Endothelial cell of umbilical vein (primary cell): ENCODE data around the gene TNS1. TPM values are rescaled to one million over a fixed set of nuclear protein-coding genes. Genes with fewer than 3 reads are reported as not detected.

ENCODE experiments used
- BruUV-seq: library from RNA; stranded (reverse); fragments of 400-500 nt; replicated peaks from 2 replicates; lab custom pipeline; 2021; lab: Mats Ljungman, UMichigan
- CTCF ChIA-PET: fragments of 300-600, 350-600 bp; sonication (Branson Sonifier 250); formaldehyde crosslinking; loops from one replicate; lab custom pipeline; 2021; ENCODE audit warnings: antibody characterized with exemption, inconsistent platforms; lab: Charles Lee
- POLR2A ChIA-PET: fragments of 300-600, 350-600 bp; sonication (Branson Sonifier 250); formaldehyde crosslinking; loops from one replicate; lab custom pipeline; 2021; ENCODE audit warnings: antibody characterized with exemption, inconsistent platforms; lab: Charles Lee
- DNase-seq: peaks from one replicate; pipeline ENCODE4 v3.0.0-alpha.2; 2011; ENCODE audit warnings: low read depth, low spot score
- FAIRE-seq: peaks from 2 replicates; lab custom pipeline; 2011; peaks lifted over from hg19 to GRCh38; lab: Jason Lieb, UNC
- H2AFZ ChIP-seq: 2 replicates; pipeline ENCODE4 v1.6.0; 2012; ENCODE audit warnings: low read depth, low read length, control low read depth, inconsistent platforms
- H3K27ac ChIP-seq: 2 replicates; pipeline ENCODE4 v1.5.1; 2011; ENCODE audit warnings: low read depth, mild to moderate bottlenecking, control low read depth, low read length, moderate library complexity; ENCODE audit not compliant: insufficient read depth
- H3K27me3 ChIP-seq, 2 experiments: 2 replicates each; pipeline versions ENCODE4 v1.6.0 to v1.6.1; 2011; ENCODE audit warnings: low read length in 2 of 2, mixed read lengths in 1 of 2; ENCODE audit not compliant: control insufficient read depth in 2 of 2, insufficient read depth in 2 of 2
- H3K36me3 ChIP-seq, 2 experiments: 2 replicates in 1 of 2; 3 replicates in 1 of 2; pipeline ENCODE4 v1.5.1; 2011; ENCODE audit warnings: low read length in 2 of 2, mild to moderate bottlenecking in 1 of 2, moderate library complexity in 1 of 2; ENCODE audit not compliant: control insufficient read depth in 2 of 2, insufficient read depth in 2 of 2; ENCODE audit errors: extremely low read depth in 1 of 2
- H3K4me1 ChIP-seq: 3 replicates; pipeline ENCODE4 v1.5.1; 2011; ENCODE audit warnings: mild to moderate bottlenecking, low read length; ENCODE audit not compliant: control insufficient read depth, insufficient read depth; ENCODE audit errors: extremely low read depth
- H3K4me2 ChIP-seq: 2 replicates; pipeline ENCODE4 v1.6.1; 2011; ENCODE audit warnings: low read length, control low read depth, mixed read lengths; ENCODE audit not compliant: insufficient read depth
- H3K4me3 ChIP-seq, 3 experiments: fragments of 200-600 bp in 1 of 3; sonication (generic), shearing (Covaris generic) in 1 of 3; replicated peaks in 1 of 3; 2 replicates each; pipeline ENCODE4 v1.5.1; 2011 to 2016; ENCODE audit warnings: control low read depth in 3 of 3, low read length in 3 of 3, mild to moderate bottlenecking in 2 of 3, inconsistent platforms in 1 of 3, low read depth in 1 of 3, moderate library complexity in 1 of 3; ENCODE audit not compliant: insufficient read depth in 1 of 3
- H3K79me2 ChIP-seq: 2 replicates; pipeline ENCODE4 v1.6.0; 2012; ENCODE audit warnings: low read length, inconsistent platforms; ENCODE audit not compliant: control insufficient read depth, insufficient read depth
- H3K9ac ChIP-seq: replicated peaks from 2 replicates; pipeline ENCODE3; 2011; ENCODE audit warnings: low read length, control low read depth; ENCODE audit not compliant: insufficient read depth; ENCODE audit errors: extremely low read depth
- H3K9me1 ChIP-seq: replicated peaks from 3 replicates; pipeline ENCODE4 v1.6.0; 2011; ENCODE audit warnings: mild to moderate bottlenecking, low read length; ENCODE audit not compliant: control insufficient read depth, insufficient read depth; ENCODE audit errors: extremely low read depth
- H3K9me3 ChIP-seq: replicated peaks from 2 replicates; pipeline ENCODE4 v1.5.1; 2012; ENCODE audit warnings: low read length, inconsistent platforms; ENCODE audit not compliant: control insufficient read depth, insufficient read depth
- H4K20me1 ChIP-seq: replicated peaks from 2 replicates; pipeline ENCODE3; 2011; ENCODE audit warnings: mild to moderate bottlenecking, low read length; ENCODE audit not compliant: control insufficient read depth, insufficient read depth; ENCODE audit errors: extremely low read depth
- EZH2 ChIP-seq: IDR thresholded peaks from 2 replicates; pipeline ENCODE4 v1.6.1; 2012; ENCODE audit warnings: borderline replicate concordance, low read depth, mild to moderate bottlenecking, moderate library complexity, low read length, inconsistent platforms; ENCODE audit not compliant: severe bottlenecking
- FOS ChIP-seq: IDR thresholded peaks from 2 replicates; pipeline ENCODE4 v1.6.1; 2011; ENCODE audit warnings: mild to moderate bottlenecking, low read length, moderate library complexity, borderline replicate concordance; ENCODE audit not compliant: insufficient read depth
- GATA2 ChIP-seq: IDR thresholded peaks from 2 replicates; pipeline ENCODE4 v1.7.0; 2011; ENCODE audit warnings: low read depth, mild to moderate bottlenecking, moderate library complexity, mixed read lengths, low read length; ENCODE audit not compliant: insufficient read length, insufficient read depth
- JUN ChIP-seq: IDR thresholded peaks from 2 replicates; pipeline ENCODE4 v1.6.1; 2011; ENCODE audit warnings: borderline replicate concordance, low read depth; ENCODE audit not compliant: insufficient read length, insufficient read depth
- MYC ChIP-seq: IDR thresholded peaks from one replicate; pipeline ENCODE4 v1.6.1; 2011; ENCODE audit warnings: mild to moderate bottlenecking, low read depth, low read length
- POLR2A ChIP-seq: IDR thresholded peaks from 2 replicates; pipeline ENCODE4 v1.6.1; 2012; ENCODE audit warnings: low read depth, mild to moderate bottlenecking, control low read depth, low read length
- POLR2AphosphoS5 ChIP-seq: IDR thresholded peaks from 2 replicates; pipeline ENCODE4 v1.6.1; 2012; ENCODE audit warnings: low read depth, mild to moderate bottlenecking, control low read depth, low read length, moderate library complexity; ENCODE audit not compliant: insufficient read depth
- dilution Hi-C: fragments of 300-500 bp; cut with MboI; formaldehyde crosslinking; loops from one replicate; pipeline ENCODE4 v1.15.0; 2019; ENCODE audit warnings: low sequenced_read_pairs; ENCODE audit not compliant: extremely low pct_ligation_motif_present
- intact Hi-C: fragments of 100-400 bp; cut with micrococcal nuclease; formaldehyde crosslinking; loops from one replicate; pipeline ENCODE4 v1.10.0; 2022
- polyA plus RNA-seq, 4 experiments: library from polyadenylated mRNA; depleted of rRNA in 3 of 4; stranded (reverse) in 3 of 4; unstranded in 1 of 4; fragments of >200 nt; gene quantifications; 2 replicates each; pipeline versions ENCODE4 v1.2.1 to v1.2.3, GENCODE V29; 2011 to 2012; ENCODE audit warnings: missing spikeins in 1 of 4
- total RNA-seq: library from RNA; stranded (reverse); gene quantifications from 2 replicates; pipeline ENCODE4 v1.2.3, GENCODE V29; 2021
- TF ChIP-seq, protein P1 (sequence below): IDR thresholded peaks from 2 replicates; pipeline ENCODE4 v1.6.1; 2011; ENCODE audit not compliant: insufficient read depth, insufficient read length
- TF ChIP-seq, protein P2 (sequence below), 2 donors: IDR thresholded peaks; 1 replicate in 1 of 2; 2 replicates in 1 of 2; pipeline ENCODE4 v1.5.1; 2011; ENCODE audit warnings: low read length in 2 of 2, mild to moderate bottlenecking in 2 of 2, moderate library complexity in 2 of 2, control low read depth in 1 of 2, inconsistent platforms in 1 of 2, low read depth in 1 of 2; ENCODE audit not compliant: insufficient read depth in 1 of 2; ENCODE audit errors: extremely low read depth in 1 of 2

TNS1 gene
- total and polyA plus RNA-seq, 2 donors (not counting 3 experiments of a cell fraction or from before 2014, with no cell fraction given), result 11.0 to 52.1 TPM

DNA sequence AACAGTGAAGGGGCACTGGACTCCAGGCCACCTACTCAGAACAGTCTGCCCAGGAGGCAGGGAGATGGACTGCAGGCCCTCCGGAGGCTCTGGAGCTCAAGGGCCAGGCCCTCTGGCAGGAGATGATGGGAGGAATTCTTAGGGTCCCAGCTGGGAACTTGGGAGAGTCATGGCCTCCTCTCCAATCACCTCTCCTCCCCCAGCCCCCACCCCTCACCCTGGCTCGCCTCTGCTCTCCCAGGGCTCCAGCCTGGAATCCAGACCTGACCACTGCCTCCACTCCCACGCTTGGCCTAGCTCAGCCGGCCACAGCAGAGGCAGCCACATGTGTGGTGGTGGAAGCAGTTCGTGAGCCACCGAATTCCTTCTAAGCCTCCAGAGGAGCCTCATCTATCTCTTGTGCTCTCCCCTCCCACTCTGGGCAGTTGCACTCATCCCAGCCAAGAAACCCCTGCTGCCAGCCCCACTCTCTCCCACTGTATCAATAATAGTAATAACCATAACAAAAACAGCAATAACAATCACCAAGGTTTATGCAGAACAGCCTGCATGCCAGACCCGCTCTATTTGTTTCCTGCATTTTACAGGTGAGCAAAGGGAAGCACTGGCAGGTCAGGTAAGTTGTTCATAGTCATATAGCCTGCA is 67.4 kb downstream of the TNS1 start:
- CTCF ChIA-PET, result interaction anchor here (0.6 to 4.7 kb wide), 3 partner anchors 15 to 150 kb away, joined by 3 to 40 read pairs (median 15); no protein-coding TSS in a partner anchor
- Histone ChIP-seq H3K4me2 (no peak overlapping the region), H3K4me3 (no peak overlapping the region), H4K20me1 (no peaks in the 10 kb centered on the region), H3K9ac (no peak overlapping the region), H2AFZ (no peak overlapping the region), H3K27me3 (no peaks in the 10 kb centered on the region), H3K36me3 (no peaks in the 10 kb centered on the region), H3K4me1 (peaks cover 45% of the 10 kb centered on the region), H3K9me1 (no peaks in the 10 kb centered on the region), H3K79me2 (no peaks in the 10 kb centered on the region), H3K27ac (peak overlapping the region; percentile 72), H3K9me3 (no peaks in the 10 kb centered on the region)
- BruUV-seq, result no TSS peak
- TF ChIP-seq POLR2A (no peak), GATA2 (no peak), POLR2AphosphoS5 (no peak), EZH2 (no peak), JUN (no peak), FOS (no peak), MYC (no peak)
- TF ChIP-seq, protein P1, sequence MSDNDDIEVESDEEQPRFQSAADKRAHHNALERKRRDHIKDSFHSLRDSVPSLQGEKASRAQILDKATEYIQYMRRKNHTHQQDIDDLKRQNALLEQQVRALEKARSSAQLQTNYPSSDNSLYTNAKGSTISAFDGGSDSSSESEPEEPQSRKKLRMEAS, result no peak
- TF ChIP-seq, protein P2, sequence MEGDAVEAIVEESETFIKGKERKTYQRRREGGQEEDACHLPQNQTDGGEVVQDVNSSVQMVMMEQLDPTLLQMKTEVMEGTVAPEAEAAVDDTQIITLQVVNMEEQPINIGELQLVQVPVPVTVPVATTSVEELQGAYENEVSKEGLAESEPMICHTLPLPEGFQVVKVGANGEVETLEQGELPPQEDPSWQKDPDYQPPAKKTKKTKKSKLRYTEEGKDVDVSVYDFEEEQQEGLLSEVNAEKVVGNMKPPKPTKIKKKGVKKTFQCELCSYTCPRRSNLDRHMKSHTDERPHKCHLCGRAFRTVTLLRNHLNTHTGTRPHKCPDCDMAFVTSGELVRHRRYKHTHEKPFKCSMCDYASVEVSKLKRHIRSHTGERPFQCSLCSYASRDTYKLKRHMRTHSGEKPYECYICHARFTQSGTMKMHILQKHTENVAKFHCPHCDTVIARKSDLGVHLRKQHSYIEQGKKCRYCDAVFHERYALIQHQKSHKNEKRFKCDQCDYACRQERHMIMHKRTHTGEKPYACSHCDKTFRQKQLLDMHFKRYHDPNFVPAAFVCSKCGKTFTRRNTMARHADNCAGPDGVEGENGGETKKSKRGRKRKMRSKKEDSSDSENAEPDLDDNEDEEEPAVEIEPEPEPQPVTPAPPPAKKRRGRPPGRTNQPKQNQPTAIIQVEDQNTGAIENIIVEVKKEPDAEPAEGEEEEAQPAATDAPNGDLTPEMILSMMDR (IDR thresholded peaks at IDR 0.05; ENCODE audit: extremely low read depth in 1 of 2, insufficient read depth in 1 of 2, low read depth in 1 of 2, low read length in 2 of 2), result no peak
- intact Hi-C loops (loop anchor here (2.0 kb wide), 1 partner anchor 15 kb away; no protein-coding TSS in a partner anchor), dilution Hi-C loops (no loop called here)
- POLR2A ChIA-PET, result no interaction called here
- DNase-seq (no peak), FAIRE-seq (no peak)
